GM12891 (cell line): ENCODE measurements around the gene TLE1.

Experiments used
- POLR2AphosphoS5 ChIP-seq: IDR thresholded peaks from 2 replicates; pipeline ENCODE4 v1.6.1; 2011; ENCODE audit warnings: low read depth, low read length, control low read depth
- TAF1 ChIP-seq: IDR thresholded peaks from 2 replicates; pipeline ENCODE4 v1.6.1; 2011; ENCODE audit warnings: low read depth, low read length, control low read depth

- TF ChIP-seq POLR2AphosphoS5 (no peak), TAF1 (no peak)
These were observed 20.2 kb downstream of the TLE1 start for GRCh38 chr9:81669041-81669651.
